NCI-H187 treated with DMSO at 0.1 percent for 48 hours (cell line): ENCODE data around the gene GTF2A2.

Experiments
- DNase-seq: peaks from one replicate; lab custom pipeline; 2025; lab: John Stamatoyannopoulos, UW

The GTF2A2 gene

DNA sequence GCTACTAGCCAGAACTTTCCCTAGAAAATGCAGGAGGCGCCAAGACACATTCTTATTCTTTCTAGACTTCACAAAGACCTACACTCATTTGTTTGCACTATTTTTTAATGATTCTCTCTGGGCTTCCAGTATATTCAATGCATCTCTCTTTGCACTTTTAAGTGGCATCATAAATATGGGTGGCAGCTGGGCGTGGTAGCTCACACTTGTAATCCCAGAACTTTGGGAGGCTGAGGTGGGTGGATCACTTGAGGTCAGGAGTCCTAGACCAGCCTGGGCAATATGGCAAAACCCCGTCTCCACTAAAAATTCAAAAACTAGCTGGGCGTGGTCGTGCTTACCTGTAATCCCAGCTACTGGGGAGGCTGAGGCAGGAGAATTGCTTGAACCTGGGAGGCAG, 51.3 kb downstream of the GTF2A2 start:
- DNase-seq, result no peak

DNA sequence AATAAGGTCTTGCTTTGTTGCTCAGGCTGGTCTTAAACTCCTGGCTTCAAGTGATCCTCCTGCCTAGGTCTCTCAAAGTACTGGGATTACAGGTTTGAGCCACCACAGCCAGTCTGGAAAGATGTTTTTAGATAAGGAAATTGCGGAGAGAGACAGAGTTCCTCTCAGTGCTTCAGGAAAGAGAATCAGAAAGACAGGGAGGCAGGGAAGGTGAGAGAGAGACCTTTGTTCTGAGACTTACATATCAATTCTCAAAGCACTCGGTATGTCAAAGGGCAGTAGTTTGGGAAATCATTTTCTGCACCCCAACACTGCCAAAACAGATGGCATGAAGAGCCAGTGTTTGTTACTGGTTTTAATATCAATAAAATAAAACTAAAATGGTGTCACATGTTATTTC, 58.9 kb downstream of the GTF2A2 start:
- no peak for DNase-seq

DNA sequence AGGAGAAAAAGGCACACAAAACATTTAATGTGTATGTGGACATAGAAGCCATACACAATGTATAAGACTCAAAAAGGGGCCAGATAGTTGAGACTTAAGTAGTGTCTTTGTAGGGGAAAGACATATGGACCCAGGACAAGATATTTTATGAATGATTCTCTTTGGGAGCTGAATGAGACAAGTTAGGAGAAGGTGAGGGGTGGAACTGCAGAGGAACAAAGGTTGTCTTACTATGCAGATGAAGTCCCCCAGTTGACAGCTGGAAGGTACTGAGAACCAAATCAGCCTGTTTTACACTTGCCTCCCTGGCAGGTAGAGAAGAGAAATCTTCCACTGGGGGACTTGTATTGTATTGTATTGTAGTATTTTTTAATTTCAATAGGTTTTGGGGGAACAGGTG, 60.7 kb downstream of the GTF2A2 start:
- DNase-seq, result no peak

DNA sequence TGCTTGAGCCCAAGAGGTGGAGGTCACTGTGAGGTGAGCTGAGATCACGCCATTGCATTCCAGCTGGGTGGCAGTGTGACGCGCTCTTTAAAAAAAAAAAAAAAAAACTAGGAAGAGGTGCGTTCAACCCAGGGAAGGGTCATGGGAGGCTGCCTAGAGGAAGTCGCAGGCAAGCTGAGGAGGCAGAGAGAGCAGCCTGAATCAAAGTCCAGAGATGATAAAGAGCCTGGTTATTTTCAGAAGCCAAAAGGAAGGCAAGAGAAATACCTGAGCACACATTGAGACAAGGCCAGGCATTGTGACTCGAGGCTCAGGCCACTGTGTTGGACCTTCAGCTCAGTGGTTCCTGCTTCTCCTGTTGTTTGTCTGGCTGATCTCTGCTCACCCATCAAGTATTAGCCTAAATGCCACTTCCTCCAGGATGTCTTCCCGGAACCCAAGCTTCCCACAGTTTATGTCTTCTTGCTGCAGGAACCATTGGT, 61.8 kb downstream of the GTF2A2 start:
- no peak for DNase-seq

DNA sequence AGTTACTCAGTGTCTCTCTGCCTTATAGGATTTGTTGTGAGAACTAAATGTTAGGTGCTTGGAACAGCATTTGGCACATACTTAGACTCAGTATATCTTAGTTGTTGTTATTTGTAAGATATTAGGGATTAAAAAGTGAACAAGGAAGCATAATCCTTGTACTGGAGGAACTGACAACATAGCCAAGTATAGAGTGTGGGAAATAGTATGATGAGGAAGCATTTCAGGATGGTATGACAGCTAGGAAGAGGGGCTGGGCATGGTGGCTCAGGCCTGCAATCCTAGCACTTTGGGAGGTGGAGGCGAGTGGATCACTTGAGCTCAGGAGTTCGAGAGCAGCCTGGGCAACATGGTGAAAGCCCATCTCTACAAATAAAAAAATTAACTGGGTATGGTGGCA, 62.3 kb downstream of the GTF2A2 start:
- DNase-seq, result no peak

DNA sequence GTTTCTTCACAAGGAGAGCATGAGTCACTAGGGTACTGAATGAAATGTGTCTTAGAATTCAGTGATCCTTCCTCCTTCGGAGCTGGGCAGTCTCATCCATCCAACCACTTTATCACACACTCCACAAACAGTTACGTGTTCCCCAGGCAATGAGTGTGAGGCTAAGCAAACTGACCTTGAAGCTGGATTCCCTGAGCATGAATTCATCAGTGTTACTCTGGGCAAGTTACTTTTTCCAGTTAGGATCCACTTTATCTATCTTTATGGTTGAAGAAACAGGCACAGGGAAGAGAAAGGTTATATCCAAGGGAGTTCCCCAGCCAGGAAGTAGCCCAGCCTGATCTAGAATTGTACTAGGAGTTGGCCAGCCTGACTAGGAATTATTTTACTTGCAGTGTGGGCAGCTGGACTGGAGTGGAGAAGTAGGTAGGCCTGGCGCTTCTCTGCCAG, 62.8 kb downstream of the GTF2A2 start:
- DNase-seq, result no peak

DNA sequence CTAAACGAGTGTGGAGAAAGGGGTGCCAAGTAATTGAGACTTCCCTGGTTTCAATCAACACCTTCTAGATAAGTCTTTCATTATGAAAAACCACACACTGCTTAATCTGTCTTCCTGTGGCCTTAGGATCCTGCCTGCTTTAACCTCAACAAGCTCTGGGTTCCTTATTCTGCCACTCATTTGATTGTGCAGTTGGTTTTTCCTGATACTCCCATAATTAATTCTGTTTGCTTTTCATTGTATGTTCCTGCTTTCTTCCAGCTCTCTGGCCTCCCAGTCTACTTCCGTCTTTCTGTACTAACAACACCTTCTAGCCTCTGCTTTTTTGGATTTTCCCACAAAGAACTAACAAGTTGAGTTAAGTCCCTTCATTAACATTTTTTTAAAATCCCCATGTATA, 66.0 kb downstream of the GTF2A2 start:
- no peak for DNase-seq

DNA sequence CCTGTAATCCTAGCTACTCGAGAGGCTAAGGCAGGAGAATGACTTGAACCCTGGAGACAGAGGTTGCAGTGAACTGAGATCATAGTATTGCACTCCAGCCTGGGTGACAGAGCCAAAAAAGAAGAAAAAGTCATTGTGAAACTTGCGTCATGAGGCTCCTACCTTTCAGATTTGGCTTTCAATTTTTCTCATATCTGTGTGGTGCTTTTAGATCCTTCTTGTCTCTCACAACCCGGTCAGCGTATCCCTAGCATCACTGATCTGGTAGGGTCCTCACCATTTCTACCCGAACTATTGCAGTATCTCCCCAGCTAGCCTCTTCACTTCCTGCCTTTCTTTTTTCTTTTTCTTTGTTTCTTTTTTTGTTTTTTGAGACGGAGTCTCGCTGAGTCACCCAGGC, 67.3 kb downstream of the GTF2A2 start:
- DNase-seq, result no peak
